ENCODE results near the gene UMPS. TPM values are rescaled to one million over a fixed set of nuclear protein-coding genes. Genes with fewer than 3 reads are reported as not detected.

UMPS gene
- polyA plus RNA-seq, 2 of the 4 experiments (the other 2 are of a cell fraction), result 53.0 to 64.4 TPM

GRCh38 chr3:124792341-124793040 lies 62.2 kb downstream of the UMPS start:
- Histone ChIP-seq H3K4me1 (peaks cover 42% of the 10 kb centered on the region), H3K4me3 (no peak overlapping the region), H3K4me2 (0 out of 3 replicates have a peak overlapping the region, but pooled peaks have one; percentile 19), H3K27ac (peak overlapping the region; percentile 49 to 61; a peak in 5 of 6 replicates), H3K9me3 (no peaks in the 10 kb centered on the region)
- ChIA-PET CTCF (interaction anchor here (0.6 to 2.2 kb wide), 4 partner anchors 31 to 227 kb away, joined by 3 to 10 read pairs (median 6); no protein-coding TSS in a partner anchor), POLR2A (no interaction called here)
- TF ChIP-seq MAFK (IDR thresholded peaks at IDR 0.05; ENCODE audit: partially characterized antibody), result peak; percentile 76
- no peak for TF ChIP-seq CTCF (IDR thresholded peaks at IDR 0.05)
- WGBS (ENCODE audit: missing lambda C conversion rate), result 91% methylated on average over 7 of the region's 7 CpGs
- no peak for ATAC-seq
- no peak for FAIRE-seq
- no peak for DNase-seq (ENCODE audit: low read depth in 1 of 2, low spot score in 1 of 2)

GRCh38 chr3:124793054-124793739 lies 62.9 kb downstream of the UMPS start:
- Histone ChIP-seq H3K4me1 (peaks cover 35% of the 10 kb centered on the region), H3K4me3 (no peak overlapping the region; the same call in 2 of the 3 replicates), H3K9me3 (no peaks in the 10 kb centered on the region), H3K27ac (peak overlapping the region; percentile 49 to 61; a peak in 5 of 6 replicates), H3K4me2 (peak overlapping the region; percentile 19; the same call in 2 of the 3 replicates)
- CTCF ChIA-PET, result interaction anchor here (1.0 to 3.6 kb wide), 2 partner anchors 22 to 108 kb away, joined by 4 to 21 read pairs; no protein-coding TSS in a partner anchor
- no peak for DNase-seq (ENCODE audit: low read depth in 1 of 2, low spot score in 1 of 2)
- WGBS (ENCODE audit: missing lambda C conversion rate), result 66% methylated on average over 6 of the region's 6 CpGs
- FAIRE-seq, result no peak
- ATAC-seq, result no peak; a peak in 1 of 6 replicates
- TF ChIP-seq CHD4 (IDR thresholded peaks at IDR 0.05; ENCODE audit: borderline replicate concordance), result no peak
- no peak for TF ChIP-seq FOSL2 (IDR thresholded peaks at IDR 0.05)
- TF ChIP-seq FOSL2 (CRISPR knock-in tag; IDR thresholded peaks at IDR 0.05), result no peak
- POLR2A ChIA-PET, result interaction anchor here (0.8 kb wide), 1 partner anchor 9 kb away, joined by 3 read pairs; no protein-coding TSS in a partner anchor

- Histone ChIP-seq H3K4me2 (no peak overlapping the region), H3K9me3 (no peaks in the 10 kb centered on the region), H3K27ac (no peak overlapping the region), H3K4me3 (no peak overlapping the region), H3K4me1 (peaks cover 38% of the 10 kb centered on the region)
- ChIA-PET POLR2A (interaction anchor here (0.9 kb wide), 1 partner anchor 10 kb away, joined by 3 read pairs; no protein-coding TSS in a partner anchor), CTCF (interaction anchor here (1.0 to 3.7 kb wide), 5 partner anchors 9 to 105 kb away, joined by 3 to 30 read pairs (median 5); no protein-coding TSS in a partner anchor)
- ATAC-seq, result no peak
- DNase-seq (ENCODE audit: low read depth in 1 of 2, low spot score in 1 of 2), result no peak
- WGBS (ENCODE audit: missing lambda C conversion rate), result 93% methylated on average over 10 of the region's 19 CpGs
- no peak for TF ChIP-seq MYC (IDR thresholded peaks at IDR 0.05; ENCODE audit: borderline replicate concordance, low read length)
- no peak for TF ChIP-seq RCOR1 (IDR thresholded peaks at IDR 0.05; ENCODE audit: low read depth, low read length)
- no peak for TF ChIP-seq ZFP36 (IDR thresholded peaks at IDR 0.05; ENCODE audit: borderline replicate concordance, partially characterized antibody)
- no peak for TF ChIP-seq CBX2 (IDR thresholded peaks at IDR 0.05; ENCODE audit: borderline replicate concordance, low read depth)
- TF ChIP-seq POLR2A (IDR thresholded peaks at IDR 0.05; ENCODE audit: low read length), result no peak
- TF ChIP-seq BHLHE40 (IDR thresholded peaks at IDR 0.05; ENCODE audit: low read depth, low read length), result no peak
- TF ChIP-seq RARB (CRISPR knock-in tag; IDR thresholded peaks at IDR 0.05), result no peak
- no peak for FAIRE-seq
Observed at GRCh38 chr3:124796477-124796876, 66.2 kb downstream of the UMPS start.

- DNase-seq (ENCODE audit: low read depth in 1 of 2, low spot score in 1 of 2) (no peak), FAIRE-seq (no peak), ATAC-seq (no peak)
- Histone ChIP-seq H3K4me2 (no peak overlapping the region), H3K27ac (peak overlapping the region in 1 of 2 experiments; percentile 15; a peak in 1 of 6 replicates), H3K4me3 (no peak overlapping the region), H3K4me1 (peaks cover 40% of the 10 kb centered on the region), H3K9me3 (no peaks in the 10 kb centered on the region)
- TF ChIP-seq EHF (CRISPR knock-in tag; IDR thresholded peaks at IDR 0.05), result no peak
- TF ChIP-seq POLR2AphosphoS2 (conservative IDR thresholded peaks at IDR 0.05; ENCODE audit: low read length), result no peak
- TF ChIP-seq CBX8 (IDR thresholded peaks at IDR 0.05), result no peak
- no peak for TF ChIP-seq CEBPB (IDR thresholded peaks at IDR 0.05)
- no peak for TF ChIP-seq SMC3 (IDR thresholded peaks at IDR 0.05)
- TF ChIP-seq RARB (CRISPR knock-in tag; IDR thresholded peaks at IDR 0.05), result no peak
- TF ChIP-seq HEYL (CRISPR knock-in tag; IDR thresholded peaks at IDR 0.05), result no peak
- no peak for TF ChIP-seq TP53 (CRISPR knock-in tag; IDR thresholded peaks at IDR 0.05)
- TF ChIP-seq HOXA7 (CRISPR knock-in tag; IDR thresholded peaks at IDR 0.05), result no peak
- no peak for TF ChIP-seq FOSL2 (IDR thresholded peaks at IDR 0.05)
- no peak for TF ChIP-seq FOSL2 (CRISPR knock-in tag; IDR thresholded peaks at IDR 0.05)
- TF ChIP-seq BCL3 (IDR thresholded peaks at IDR 0.05), result no peak
- TF ChIP-seq EP300 (IDR thresholded peaks at IDR 0.05), result no peak
- TF ChIP-seq RFX5 (IDR thresholded peaks at IDR 0.05), result no peak
- no peak for TF ChIP-seq MYC (IDR thresholded peaks at IDR 0.05; ENCODE audit: borderline replicate concordance, low read length)
- 86% methylated on average over 4 of the region's 4 CpGs for WGBS (ENCODE audit: missing lambda C conversion rate)
- CTCF ChIA-PET, result interaction anchor here (1.0 to 3.7 kb wide), 5 partner anchors 10 to 104 kb away, joined by 3 to 30 read pairs (median 4); no protein-coding TSS in a partner anchor
- POLR2A ChIA-PET, result no interaction called here
Observed at GRCh38 chr3:124797426-124797945, 67.2 kb downstream of the UMPS start.
